GM21619 (cell line): ENCODE results near the gene PANX2.

Experiments used
- ATAC-seq: cut with Tn5 transposase; IDR thresholded peaks from one replicate; pipeline ENCODE4 v1.9.1; 2021; ENCODE audit not compliant: unreplicated experiment

Gene PANX2

DNA sequence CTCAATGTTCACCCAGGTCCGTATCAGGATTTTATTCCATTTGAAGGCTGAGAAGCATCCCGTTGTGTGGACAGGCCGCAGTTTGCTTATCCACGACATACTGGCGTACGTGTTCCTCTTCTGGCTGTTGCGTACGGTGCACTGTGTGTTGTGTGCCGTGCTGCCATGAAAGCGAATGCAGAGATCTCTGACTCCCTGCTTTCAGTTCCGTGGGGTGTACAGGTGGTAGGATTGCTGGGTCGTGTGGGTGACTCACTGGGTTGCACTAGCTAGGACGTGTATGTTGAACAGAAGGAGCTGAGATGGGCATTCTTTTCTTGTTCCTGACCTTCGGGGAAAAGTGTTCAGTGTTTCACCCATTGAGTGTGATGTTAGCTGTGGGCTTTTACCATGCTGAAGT lies 40.6 kb downstream of the PANX2 start:
- no peak for ATAC-seq

- ATAC-seq, result no peak
These were observed 42.7 kb downstream of the PANX2 start for GRCh38 chr22:50213263-50213662.

- no peak for ATAC-seq
These were observed 44.9 kb downstream of the PANX2 start for GRCh38 chr22:50215297-50216054.

DNA sequence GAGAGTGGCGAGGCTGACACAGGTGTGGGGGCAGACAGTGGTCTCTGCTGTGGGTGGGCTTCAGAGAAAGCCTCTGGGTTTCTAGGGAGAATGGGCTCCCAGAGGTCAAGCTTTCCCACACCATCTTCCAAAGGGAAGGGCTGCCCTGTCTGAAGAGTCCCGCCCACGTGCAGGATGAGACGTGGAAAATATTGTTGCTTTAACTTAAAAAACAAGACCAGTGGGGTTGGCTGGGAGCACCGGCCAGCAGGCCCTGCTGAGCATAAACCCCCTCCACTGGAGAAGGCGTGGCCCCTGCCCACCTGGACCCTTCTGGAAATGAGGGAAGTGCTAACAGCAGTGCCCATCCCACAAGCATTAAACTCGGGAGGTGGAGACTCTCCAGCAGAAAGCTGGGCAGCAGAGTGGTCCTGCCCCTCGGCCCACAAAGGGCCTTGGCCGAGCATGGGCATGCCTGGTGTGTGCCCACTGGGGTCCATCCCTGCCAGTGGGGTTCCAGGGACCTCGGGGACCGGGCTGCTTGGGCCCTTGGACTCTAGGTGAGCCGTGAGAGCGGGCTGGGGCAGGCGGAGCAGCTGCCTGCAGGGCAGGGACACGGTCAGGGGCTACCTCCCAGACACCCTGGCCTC lies 45.6 kb downstream of the PANX2 start:
- no peak for ATAC-seq

DNA sequence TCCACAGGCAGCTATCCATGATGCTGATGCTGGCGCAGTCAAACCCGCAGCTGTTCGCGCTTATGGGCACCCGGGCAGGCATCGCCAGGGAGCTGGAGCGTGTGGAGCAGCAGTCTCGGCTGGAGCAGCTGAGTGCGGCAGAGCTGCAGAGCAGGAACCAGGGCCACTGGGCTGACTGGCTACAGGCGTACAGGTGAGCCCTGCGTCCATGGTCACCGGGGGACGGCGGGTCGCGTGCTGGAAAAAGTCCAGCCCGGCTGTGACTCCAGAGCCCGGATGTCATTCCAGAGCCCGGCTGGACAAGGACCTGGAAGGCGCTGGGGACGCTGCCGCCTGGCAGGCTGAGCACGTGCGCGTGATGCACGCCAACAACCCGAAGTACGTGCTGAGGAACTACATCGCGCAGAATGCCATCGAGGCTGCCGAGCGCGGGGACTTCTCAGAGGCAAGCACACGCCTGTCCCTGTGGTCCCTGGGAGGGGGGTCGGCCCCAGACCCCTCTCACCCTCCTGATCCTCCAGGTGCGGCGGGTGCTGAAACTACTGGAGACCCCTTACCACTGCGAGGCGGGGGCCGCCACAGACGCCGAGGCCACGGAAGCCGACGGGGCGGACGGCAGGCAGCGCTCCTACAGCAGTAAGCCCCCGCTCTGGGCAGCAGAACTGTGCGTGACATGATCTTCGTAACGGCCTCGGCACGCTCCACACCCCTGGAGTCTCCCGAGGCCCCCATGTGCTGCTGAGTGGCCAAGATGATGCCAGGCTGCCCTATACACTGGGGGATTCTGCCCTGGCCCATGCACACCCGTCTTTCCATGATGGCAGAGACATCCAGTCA lies 46.4 kb downstream of the PANX2 start:
- ATAC-seq, result no peak

DNA sequence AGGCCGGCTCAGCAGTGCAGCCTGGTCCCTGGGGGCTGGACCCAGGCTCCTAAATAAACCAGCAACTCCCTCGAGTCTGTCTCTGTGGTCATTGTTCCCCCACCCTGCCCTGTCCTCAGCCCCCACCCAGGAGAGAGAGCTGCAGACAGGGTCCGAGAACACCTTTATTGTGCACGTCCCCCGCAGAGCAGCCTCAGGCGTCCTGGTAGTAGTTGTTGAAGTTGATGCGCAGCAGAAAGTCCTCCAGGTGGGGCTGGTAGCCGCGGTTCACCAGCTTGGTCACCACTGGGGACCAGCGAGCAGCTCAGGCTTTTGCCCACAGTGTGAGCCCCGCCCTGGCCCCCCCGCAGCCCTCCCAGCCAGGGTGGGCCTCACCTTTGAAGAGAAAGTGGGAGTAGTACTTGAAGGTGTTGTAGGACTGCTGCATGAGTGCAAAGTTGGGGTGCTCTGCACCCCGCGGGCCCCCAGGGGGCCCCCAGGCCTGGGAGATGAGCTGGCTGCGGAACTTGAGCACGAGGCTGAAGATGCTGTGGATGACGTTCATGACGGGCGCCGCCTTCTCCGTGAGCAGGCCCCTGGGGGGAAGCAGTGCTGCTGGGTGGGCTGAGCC lies 47.1 kb downstream of the PANX2 start:
- no peak for ATAC-seq

- ATAC-seq, result no peak
These were observed 47.8 kb downstream of the PANX2 start for GRCh38 chr22:50218153-50218995.

DNA sequence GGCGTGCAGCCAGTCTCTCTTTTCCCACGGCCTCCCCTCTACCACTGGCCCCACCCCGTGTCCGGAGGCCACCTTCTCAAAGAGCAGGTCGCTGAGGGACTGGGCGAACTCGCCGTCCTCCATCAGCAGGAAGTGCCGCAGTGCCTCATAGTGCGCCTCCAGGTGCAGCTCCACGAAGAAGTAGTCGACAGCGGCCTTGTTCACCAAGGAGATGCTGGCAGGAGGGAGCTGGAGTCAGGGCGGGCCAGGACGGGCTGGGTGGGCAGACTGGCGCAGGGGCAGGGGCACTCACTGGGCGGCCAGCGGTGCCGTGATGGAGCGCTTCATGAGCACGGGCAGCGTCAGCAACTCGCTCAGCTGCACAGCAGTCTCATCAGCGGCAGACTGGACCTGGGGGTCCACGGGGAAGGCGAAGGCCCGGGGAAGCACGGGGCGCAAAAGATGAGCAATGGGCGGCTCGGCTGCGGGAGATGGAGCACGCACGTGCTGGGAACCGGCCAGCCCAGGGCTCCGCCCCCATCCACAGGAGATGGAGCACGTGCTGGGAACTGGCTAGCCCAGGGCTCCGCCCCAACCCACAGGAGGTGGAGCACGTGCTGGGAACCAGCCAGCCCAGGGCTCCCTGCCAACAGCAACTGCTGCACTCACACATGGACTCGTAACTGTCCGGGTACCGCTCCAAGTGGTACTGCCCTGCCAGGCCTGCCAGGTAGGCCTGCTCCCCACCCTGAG lies 48.6 kb downstream of the PANX2 start:
- no peak for ATAC-seq

DNA sequence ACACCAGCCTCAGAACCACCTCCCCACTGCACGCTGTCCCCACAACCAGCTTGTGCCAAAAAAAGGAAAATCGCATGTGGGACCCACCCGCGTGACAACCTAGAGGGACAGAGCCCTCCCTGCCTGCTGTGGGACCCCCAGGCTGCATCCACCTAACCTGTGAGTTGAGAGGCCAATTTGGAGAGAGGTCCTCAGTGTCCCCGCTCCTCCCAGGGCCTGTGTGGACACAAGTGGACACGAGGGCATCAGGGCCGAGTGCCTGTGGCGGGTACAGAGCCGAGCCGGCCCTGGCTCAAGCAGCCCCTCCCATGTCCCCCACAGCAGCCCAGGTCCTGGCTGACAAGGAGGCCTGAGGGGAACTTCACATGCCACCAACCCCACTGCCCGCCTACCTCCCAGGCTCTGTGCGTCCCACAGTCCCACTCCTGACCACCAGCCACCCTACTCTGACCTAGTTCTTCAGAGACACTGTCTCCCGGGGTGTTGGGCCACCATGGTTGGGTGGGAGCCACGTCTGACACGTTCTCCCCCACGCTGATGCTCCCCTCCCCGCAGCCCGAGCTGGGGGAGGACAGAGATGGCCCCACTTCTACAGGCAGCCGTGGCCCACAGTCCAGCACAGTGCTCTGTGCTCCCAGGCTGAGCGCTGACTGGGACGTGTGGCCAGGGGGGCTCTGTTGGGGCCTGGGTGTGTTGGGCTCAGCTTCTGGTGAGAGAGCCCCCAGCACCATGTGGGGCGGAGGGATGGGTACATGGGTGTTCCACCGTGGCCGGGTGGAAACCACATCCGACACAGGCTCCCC lies 49.5 kb downstream of the PANX2 start:
- no peak for ATAC-seq

DNA sequence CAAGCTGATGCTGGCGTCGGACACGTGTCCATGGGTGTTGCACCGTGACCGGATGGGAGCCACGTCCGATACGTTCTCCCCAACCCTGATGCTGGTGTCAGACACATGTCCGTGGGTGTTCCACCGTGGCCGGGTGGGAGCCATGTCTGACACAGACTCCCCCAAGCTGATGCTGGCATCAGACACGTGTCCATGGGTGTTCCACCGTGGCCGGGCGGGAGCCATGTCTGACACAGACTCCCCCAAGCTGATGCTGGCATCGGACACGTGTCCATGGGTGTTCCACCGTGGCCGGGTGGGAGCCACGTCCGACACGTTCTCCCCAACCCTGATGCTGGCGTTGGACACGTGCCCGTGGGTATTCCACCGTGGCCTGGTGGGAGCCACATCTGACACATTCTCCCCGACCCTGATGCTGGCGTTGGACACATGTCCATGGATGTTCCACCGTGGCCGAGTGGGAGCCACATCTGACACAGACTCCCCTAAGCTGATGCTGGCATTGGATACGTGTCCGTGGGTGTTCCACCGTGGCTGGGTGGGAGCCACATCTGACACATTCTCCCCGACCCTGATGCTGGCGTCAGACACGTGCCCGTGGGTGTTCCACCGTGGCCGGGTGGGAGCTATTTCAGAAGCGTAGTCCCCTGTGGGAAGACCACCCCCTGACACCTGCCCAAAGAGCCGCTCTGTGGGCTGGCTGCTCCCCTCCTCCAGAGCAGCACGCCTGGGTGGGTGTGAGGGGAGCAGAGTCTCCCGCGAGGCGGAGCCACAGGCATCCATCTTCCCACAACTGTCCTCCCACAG lies 50.3 kb downstream of the PANX2 start:
- no peak for ATAC-seq

- ATAC-seq, result no peak
These were observed 51.1 kb downstream of the PANX2 start for GRCh38 chr22:50221410-50222300.

- ATAC-seq, result no peak
These were observed 52.0 kb downstream of the PANX2 start for GRCh38 chr22:50222508-50222907.

DNA sequence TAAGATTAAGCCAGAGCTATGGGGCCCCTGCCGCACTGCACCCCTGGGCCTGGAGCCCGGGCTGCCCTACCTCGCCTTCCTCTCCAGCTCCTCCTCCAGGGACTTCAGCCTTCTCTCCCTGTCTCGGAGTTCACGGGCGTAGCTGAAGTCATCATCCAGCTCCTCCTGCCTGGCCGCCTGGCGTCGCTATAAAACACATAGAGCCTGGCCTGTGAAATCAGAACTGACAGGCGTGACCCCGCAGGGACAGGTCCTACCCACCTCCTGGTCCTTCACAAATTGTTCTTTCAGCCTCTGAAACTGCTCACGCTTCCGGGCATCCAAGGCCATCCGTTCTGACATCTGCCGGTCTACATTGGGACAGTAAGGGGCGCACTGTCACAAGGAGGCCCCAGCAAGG lies 53.5 kb downstream of the PANX2 start:
- no peak for ATAC-seq

GRCh38 chr22:50225200-50225969 lies 54.9 kb downstream of the PANX2 start:
- no peak for ATAC-seq

- no peak for ATAC-seq
These were observed 55.7 kb downstream of the PANX2 start for GRCh38 chr22:50226063-50226874.

DNA sequence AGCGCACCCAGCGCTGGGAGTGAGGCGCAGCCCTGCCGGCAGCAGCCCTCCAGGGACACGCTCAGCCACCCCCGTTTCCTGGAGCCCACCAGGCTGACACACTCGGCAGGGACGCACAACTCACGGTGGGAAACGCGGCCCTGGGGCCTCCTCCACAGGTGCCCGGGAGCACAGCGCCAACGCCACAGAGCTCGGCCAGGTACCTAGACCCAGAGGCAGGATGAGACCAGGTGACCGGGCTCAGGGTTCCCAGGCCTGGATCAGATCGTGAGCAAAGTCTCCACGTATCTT lies 56.3 kb downstream of the PANX2 start:
- no peak for ATAC-seq
